GM18867 (cell line): ENCODE data around the gene SLC25A27.

Experiments
- ATAC-seq: cut with Tn5 transposase; IDR thresholded peaks from one replicate; pipeline ENCODE4 v1.9.1; 2021; ENCODE audit warnings: mild to moderate bottlenecking, moderate library complexity; ENCODE audit not compliant: unreplicated experiment

The SLC25A27 gene

GRCh38 chr6:46706464-46706863 lies 53.7 kb downstream of the SLC25A27 start:
- ATAC-seq, result peak; percentile 66

GRCh38 chr6:46711491-46711890 lies 58.7 kb downstream of the SLC25A27 start:
- no peak for ATAC-seq

GRCh38 chr6:46715141-46715540 lies 62.4 kb downstream of the SLC25A27 start:
- ATAC-seq, result no peak

- ATAC-seq, result no peak
Measured at GRCh38 chr6:46719099-46719498, 66.3 kb downstream of the SLC25A27 start.

- ATAC-seq, result no peak
Measured at GRCh38 chr6:46720401-46720800, 67.6 kb downstream of the SLC25A27 start.
